GM04504 (cell line): ENCODE measurements around the gene PLD5.

Experiments
- DNase-seq: peaks from one replicate; pipeline ENCODE4 v3.0.0-alpha.2; 2012; ENCODE audit warnings: low read depth

The PLD5 gene

DNA sequence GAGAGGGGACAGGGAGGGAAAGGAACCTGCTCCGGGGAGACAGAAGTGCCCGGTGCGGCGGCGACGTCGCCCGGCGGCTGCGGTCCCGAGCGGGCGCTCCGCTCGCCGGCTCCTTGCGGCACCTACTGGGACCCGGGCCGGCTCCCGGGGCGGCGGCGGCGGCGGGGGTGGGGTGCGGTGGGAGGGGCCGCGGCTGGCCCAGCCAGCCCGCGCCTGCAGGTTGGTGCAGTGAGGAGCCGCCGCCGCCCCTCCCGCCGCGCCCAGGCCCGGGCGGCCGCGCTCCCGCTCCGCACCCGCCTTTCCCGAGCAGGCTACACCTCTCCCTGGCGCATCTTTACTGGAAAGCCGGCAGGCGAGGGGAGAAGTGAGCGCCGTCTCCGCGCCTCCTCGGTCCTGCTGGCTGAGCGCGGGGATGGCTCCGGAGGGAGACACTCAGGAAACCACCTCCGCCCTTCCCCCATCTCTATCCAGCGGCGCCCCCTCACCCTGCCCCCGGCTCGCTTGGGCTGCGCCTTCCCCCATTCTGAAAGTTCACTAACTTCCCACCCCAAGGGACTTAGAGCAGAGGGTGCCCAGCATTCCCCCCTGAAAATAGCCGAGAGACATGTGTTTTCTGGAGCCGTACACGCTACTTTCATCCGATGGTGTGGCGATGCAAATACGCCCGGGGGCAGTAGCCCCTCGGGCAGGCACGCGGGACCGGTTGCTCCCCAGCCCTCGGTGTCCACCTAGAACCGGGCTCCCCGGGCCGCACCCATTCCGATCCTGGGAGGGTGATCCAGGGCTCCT, at the start of gene PLD5:
TSS of gene PLD5 (minus strand) at position 127 of the 789 bp plus-strand sequence.
- no peak for DNase-seq

DNA sequence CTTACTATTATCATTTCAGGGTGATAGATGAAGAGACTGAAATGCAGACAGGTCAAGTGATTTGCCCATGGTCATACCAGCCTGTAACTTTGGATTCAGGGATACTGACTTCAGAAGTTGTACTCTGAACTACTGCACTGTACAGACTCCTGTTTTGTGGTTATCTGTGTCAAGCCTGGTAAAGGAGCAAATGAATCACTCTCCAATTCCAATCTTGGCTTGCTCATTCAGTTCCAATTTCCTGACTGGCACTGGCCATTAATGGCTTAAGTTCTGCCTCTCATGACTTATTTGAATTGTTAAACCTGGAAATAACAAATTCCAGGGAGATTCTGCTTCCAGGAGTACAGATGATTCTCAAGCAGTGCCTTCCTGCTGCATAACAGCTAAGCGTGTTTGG, 45.4 kb upstream of the PLD5 start:
- no peak for DNase-seq

DNA sequence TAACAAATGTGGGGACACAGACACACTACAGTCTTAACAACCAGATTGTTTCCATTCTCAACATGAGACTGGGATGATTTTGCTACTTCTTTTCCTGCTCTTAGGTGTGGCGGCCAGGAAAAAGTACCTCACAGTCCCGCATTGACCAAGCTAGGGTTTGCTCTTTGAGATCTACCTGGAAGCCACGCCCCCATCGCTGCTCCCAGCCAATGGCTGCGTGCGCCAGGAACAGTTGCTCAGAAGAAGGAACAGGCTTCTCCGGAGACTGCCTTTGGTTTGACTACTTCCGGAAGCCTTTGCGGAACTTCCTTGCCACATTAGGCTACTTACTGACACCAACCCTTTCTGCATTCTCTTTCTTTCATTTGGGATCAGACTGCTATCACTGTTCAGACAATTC, 44.2 kb upstream of the PLD5 start:
- no peak for DNase-seq

DNA sequence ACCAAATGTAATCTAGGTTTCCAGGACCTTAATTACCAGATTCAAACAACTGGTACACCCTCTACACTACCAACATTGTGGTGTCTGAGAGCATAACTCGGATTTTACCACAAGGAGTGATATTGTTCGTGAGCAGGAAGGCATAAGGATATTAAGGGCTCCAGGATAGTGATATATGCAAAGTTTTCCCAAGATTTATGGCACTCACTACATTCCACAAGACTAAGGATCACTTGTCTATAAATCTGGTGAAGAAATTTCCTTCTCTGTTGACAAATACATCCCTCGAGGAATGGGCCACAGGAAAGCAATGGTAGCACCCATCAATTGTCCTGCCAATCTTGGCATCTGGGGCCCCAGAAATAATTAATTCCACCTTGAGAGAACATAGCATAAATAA, 43.1 kb upstream of the PLD5 start:
- DNase-seq = no peak

DNA sequence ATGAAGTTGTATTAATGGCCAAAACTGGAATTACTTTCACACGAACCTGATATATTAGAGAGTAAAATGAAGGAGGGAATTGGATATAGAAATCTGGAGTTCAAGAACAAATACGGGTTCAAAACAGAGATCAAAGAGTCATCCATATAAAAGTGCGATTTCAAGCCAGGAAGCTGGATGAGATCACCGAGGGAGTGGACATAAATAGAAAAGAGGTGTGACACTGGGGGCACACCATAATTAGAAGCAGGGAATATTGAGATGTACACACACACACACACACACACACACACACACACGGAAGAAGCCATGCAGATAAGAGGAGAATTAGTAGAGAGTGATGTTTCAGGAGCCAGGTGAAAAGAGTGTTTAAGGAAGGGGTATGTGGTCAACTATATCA, 32.3 kb upstream of the PLD5 start:
- no peak for DNase-seq

DNA sequence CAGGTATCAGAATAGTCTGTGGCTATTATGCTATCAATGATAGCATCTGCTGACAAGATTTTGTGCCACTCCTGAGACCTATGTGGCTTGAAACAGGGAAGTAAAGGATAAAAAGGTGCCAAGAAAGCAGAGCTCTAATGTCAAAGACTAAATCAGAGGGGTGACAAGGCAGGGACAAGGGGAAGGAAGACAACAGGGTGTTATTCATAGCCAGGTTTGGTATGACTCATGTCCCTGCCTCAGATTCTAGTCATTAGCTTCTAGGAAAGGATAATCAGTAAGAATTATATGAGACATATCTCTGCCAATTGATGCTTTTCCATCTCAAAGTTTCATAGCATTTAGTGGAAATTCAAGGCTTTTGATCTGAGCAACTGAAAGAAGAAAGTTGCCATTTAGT, 31.8 kb upstream of the PLD5 start:
- DNase-seq = no peak

DNA sequence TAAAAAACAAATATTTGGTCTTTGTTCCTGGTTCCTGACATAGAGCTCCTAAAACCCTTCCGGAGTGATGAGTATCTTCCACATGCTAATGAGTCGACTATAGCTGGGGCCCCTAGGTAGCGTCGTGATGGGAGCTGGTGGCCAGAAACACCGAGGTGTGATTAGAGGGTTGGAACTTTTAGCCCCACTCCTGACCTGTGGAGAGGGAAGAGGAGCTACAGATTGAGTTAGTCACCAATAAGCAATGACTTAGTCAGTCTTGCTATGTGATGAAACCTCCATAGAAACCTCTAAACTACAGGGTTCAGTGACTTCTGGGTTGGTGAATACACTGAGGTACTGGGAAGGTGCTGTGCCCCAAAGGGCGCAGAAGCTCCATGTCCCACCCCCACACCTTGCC, 30.1 kb upstream of the PLD5 start:
- no peak for DNase-seq

DNA sequence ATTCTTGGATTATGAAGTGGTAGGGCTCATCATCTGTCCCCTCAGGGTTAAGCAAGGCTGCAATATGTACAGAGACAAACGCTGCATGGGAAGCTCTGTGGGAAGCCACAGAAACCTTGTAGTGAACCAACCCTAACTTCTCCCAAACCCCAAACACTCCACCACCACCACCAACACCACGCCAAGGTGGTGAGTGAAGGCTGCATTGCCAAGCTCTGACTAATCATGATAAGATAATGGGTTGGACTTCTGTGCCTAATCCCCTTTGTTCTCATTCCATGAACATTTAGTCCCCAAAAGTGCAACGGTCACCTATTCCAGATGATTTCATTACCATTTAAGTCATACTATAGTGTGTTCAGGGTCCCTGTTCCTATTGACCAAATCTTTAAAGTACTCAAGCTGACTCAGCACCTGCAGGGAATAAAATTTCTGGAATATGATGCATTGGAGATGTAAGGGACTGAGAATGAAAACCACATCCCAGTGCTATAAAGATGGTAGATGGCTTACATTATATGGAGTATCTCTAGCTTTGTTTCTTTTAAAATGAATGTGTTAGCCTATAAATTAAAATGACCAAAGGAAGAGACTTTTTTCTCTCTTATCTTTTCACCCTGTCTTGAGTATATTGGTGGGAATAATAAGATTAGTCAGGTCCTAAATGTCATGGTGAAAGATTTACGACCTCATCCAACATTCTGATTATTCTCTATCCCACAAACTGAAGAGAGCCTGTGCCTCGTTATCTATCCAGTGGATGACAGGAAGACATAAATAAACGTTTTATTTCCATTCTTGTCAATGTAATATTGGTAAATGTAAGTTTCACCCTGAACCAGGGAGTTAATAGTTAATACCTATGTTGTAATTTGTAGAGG, 22.6 kb upstream of the PLD5 start:
- no peak for DNase-seq

DNA sequence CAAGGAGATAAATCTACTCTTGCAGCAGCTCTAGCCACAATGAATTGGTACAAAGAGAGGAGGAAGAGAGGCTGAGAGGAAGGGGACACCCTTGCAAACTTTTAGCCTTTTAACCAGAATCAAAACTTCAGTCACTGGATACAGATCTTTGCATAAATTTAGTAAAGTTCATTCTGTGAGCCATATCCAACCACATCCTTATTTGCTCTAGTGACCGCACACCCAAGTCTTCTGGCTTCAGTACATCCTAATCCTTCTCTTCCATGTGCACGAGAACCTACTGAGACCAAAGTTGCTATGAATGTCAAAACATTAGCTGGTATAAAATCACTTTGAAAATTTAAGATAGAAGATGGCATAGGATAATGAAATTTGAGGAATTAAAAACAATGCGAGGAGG, 21.9 kb upstream of the PLD5 start:
- DNase-seq = no peak

DNA sequence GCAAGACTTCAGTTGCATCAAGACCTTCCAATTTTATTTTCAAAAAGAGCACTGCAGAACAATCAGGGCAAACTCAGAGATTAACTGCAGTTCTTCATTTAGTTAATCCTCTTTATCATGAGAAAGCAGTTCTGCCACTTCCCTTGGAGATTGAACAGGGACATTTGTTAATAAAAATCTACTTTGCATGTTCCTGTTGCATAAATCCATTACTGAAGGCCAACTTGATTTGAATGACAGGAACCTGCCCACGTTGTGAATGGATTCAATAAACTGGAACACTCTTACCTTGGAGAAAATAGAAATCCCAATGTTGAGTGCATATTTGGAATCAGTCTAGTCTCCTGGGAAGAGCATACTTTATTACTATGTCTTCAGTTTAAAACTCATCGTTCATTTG, 19.6 kb upstream of the PLD5 start:
- no peak for DNase-seq

DNA sequence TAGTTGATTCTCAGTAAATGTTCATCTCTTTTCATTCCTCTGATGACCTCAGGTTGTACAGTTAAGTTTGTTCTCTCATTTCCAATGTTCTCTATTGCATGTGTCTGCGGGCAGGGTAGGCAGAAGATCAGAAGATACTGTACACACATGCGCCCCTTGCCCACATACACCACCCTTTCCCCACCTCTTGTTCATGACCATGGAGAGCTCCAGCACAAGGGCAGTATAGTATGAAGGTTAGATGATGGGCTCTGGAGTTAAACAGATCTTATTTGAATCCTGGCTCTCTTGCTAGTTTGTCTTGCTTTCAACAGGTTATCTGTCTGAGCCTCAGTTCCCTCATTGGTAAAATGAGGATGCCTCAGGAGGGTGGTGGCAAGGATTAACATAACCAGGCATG, 17.8 kb upstream of the PLD5 start:
- no peak for DNase-seq

DNA sequence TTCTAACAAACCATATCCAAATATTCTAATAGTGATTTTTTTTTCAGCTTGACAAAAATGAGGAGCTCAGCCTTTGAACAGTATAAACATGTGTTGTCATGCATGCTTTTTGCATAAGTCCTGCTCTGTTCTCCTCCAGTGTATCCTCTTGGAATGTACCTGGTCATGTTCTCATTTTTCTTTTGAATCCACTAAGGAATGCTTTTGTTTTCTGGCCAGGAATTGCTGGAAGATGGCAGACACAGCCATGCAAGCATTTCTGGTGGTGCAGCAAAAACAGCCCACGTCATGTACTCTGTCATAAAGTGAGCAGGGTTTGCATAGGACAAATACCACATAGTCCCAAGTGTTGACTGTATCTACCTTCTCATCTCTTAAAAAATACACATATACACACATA, 11.5 kb upstream of the PLD5 start:
- no peak for DNase-seq

DNA sequence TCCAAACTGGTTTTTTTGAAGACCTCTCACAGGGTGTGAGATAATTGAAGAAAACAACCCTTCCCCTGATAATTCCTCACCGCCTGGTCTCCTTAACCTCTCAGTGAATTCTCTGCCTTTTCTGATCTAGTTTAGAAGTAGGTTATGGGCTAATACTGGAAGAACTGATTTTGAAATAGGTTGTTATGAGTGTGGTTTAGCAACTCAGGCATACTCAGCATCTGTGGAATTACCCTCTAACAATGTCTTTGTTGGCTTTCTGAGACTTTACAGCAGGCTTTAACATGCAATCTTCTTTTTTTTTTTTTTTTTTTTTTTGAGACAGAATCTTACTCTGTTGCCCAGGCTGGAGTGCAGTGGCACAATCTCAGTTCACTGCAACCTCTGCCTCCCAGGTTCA, 10.3 kb upstream of the PLD5 start:
- DNase-seq = no peak

DNA sequence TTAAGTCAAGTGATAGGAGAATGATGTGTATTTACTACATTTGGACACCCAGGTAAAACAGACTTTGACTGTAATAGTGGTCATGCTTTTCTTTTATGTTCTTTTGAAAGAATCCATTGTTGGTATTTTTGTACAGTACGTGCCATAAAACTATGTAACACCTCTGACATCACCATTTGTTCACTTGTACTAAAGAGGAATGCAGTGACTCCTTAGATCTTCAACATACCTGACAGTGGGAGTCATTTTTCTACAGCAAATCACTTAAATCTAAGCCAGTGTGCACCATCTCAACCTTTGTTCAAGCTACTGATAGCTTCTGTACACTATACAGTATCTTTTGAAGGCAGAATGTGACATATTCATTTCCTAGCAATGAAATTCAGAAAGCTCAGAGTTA, 6.3 kb upstream of the PLD5 start:
- no peak for DNase-seq

DNA sequence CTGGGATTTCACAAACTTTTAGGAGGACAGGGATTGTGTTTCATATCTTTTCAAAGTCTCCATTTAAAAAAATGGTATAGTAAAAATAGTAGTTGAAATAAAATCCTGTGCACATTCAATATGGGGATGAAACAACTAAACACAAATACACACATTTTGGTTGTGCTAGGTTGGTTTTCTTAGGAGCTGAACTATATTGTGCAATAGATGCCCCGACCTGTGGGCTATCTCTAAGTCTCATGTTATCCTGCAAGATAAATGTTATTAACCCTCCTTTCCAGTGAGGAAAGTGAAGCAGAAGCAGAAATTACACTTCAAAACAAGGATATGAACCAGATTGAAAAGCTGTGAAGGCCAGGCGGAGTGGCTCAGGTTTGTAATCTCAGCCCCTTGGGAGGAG, 1.3 kb upstream of the PLD5 start:
- DNase-seq = no peak

DNA sequence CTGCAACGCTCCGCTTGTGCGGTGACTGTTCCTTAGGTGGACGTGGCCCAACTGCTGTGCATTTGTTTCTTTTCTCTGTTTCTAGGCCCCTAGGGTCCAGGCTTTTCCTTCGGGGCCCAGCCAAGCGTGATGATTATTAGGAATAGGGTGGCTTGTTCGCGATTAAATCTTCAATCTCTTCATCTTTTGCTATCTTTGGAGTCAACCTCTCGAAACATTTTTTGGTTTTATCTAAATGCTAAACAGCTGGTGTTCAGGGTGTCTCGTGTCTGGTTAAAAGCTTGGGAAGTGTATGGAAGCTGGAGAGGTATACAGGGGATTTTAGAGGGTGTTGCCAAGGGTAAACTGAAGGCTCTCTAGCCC, 844 bp upstream of the PLD5 start:
- DNase-seq = no peak

DNA sequence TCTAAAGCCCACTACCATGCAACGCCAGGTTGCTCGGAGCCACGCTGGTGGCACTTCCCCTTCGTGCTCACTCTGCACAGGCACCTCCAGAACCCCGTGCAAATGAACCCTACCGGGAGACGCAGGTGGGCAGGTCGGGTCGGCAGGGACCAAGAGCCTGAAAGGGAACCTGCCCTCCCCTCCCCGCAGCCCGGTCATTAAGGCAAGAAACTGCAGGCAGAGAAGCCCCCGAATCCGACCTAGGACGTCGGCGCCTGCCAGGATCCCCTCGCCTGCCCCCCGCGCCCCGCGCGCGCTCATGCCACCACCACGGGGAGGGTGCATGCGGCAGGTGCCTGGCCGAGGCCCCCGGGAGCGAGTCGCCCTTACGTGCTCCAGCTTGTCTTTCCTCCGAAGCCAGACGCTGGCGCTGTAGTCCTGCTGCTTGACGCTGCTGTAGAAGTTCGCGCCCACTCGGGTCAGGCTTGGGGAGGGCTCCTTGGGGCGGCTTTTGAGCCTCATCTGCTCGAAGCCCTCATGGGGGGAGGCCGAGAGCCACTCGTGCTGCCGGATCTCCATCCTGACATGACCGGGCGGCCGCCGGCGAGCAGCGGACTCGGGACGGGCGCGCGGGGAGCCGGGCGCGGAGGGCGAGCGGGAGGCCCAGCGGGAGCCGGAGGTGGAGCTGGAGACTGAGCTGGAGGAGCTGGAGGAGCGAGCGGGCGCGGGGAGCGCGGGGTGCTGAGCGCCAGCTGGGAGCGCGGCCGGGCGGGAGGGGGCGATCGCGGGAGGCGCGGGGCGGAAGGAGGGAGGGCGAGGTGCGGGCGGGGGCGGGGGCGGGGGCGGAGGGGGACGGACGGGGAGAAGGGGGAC, 552 bp downstream of the PLD5 start:
- no peak for DNase-seq

DNA sequence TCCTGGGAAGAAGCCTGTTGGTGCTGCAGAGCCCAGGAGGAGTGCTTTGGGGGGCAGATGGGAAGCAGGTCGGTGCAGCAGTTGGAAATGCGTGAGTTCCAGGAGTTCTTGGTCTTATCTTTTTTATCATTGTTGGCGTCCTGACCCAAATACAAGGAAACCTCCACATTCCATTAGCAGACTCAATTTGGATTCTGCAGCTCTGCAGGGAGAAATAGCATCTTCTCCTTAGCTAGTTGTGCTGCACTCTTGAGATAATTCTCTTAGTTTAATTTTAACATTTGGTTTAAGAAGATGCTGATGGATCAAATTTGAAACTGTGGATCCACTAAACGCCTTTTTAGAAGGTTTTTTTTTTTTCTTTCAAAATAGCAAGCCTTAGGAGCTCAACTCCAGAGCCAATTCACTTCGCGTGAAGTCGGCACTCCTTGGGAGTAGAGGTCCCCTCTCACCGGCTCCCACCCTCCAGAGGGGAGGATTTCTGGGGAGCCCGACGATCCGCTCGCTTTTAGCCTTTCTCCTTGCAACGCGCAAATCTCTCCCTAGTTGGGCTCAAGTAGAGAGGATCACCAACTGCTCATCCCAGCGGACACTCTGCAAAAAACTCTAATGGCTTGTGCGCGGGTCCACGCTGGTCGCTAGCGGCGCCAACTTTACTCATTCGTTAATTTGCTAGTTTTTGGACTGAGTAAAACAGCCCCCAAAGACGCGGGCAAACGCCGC, 1.3 kb downstream of the PLD5 start:
- DNase-seq = no peak

DNA sequence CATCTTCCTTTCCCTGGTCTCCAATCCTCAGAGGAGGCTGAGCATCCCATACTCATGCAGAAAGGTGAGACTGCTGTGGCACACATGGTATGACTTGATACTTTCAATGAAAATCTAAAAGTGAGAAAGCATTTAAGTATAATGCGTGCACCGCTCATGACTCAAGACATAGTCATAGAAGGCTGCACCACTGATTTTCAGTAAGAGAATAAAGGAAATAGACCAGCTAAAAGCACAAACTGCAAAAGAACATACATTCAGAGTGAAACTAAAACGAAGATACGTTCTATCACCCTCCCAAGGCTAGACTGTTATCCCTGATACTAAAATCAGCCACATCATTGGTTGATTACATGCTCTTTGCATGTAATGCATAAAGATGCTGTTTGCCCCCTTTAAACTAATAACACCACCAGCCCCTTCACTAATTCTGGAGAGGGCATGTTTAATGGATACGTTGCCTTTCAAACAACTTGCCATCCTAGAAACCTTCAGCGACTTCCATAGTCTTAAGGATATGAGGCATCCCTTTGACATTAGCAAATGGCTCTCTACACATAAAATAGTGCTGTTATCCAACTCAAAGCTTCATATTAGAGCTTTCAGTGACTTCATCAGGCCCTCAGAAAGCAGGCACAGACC, 2.1 kb downstream of the PLD5 start:
- DNase-seq = no peak

DNA sequence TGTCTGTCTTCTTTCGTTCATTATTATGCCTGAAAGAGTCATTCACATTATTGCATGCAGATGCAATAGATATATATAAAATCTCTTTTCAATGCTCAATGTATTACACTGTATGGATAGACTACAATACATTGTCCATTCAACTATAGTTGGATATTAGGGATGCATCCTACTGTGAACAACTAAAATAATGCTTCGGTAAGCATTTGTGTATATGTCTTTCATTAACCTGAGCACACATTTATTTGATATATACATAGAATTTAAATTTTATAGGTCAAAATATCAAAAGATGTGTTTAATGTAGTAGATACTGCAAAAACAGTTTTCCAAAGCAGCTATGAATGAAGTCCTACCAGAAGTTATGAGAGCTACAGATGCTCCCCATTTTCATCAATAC, 8.9 kb downstream of the PLD5 start:
- no peak for DNase-seq

DNA sequence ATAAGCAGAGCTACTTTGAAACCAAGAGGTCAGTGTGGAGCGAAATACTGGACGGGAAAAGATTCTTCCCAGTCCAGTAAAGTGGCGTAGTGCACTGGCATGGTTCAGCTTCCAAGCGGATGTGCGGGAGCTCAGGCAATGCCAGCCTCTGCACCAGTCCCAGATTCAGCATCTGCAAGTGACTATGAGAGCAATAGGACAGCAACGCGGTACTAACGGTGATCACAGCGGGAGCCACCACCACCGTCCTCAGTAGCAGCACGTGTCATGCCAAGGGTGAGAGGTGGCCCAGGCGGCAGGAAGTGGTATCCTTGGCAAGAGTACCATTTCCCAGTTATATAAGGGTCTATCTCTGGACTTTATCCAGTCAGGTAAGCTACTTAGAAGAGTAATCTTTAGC, 17.8 kb downstream of the PLD5 start:
- DNase-seq = no peak

DNA sequence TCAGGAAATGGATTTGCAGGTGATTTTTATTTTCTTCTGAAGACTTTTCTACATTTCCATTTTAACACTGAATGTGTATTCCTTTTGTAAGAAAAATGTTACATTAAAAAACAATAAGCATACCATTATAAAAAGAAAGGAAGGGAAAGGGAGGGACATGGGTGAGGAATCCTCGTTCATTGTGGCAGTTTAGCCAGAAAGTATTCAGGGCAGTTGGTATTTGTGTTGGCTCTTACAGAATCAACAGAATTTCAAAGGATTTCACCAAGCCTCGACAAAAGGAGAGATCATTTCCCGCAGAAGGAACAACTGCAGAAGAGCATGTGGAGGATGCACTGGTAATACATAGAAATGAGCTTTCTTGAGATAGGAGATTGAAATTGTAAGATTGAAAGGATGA, 35.0 kb downstream of the PLD5 start:
- no peak for DNase-seq
